Caco-2 (cell line): ENCODE data around the gene PLEKHA5. TPM values are rescaled to one million over a fixed set of nuclear protein-coding genes. Genes with fewer than 3 reads are reported as not detected.

ENCODE experiments used
- BruUV-seq: library from RNA; stranded (reverse); fragments of 400-500 nt; replicated peaks from 2 replicates; lab custom pipeline; 2021; lab: Mats Ljungman, UMichigan
- CTCF ChIA-PET: fragments of 300-600 bp; sonication (Branson Sonifier 250); formaldehyde crosslinking; loops from one replicate; lab custom pipeline; 2022; ENCODE audit warnings: antibody characterized with exemption; lab: Charles Lee
- POLR2A ChIA-PET: fragments of 300-600 bp; sonication (Branson Sonifier 250); formaldehyde crosslinking; loops from one replicate; lab custom pipeline; 2022; ENCODE audit warnings: antibody characterized with exemption; lab: Charles Lee
- DNase-seq, 2 experiments: peaks; one replicate each; pipeline versions ENCODE4 v3.0.0 to v3.0.0-alpha.2; 2020 to 2022
- H3K27me3 ChIP-seq: replicated peaks from 2 replicates; pipeline ENCODE4 v1.6.0; 2011; ENCODE audit warnings: low read length; ENCODE audit not compliant: control insufficient read depth, insufficient read depth
- H3K36me3 ChIP-seq: 2 replicates; pipeline ENCODE4 v1.5.1; 2011; ENCODE audit warnings: low read length; ENCODE audit not compliant: control insufficient read depth, insufficient read depth
- H3K4me1 ChIP-seq: fragments of 250-450 bp; sonication (Bioruptor Pico); 2 replicates; pipeline ENCODE4 v1.5.1; 2020; ENCODE audit warnings: mild to moderate bottlenecking
- H3K4me3 ChIP-seq: 2 replicates; pipeline ENCODE4 v1.5.1; 2011; ENCODE audit warnings: low read depth, mild to moderate bottlenecking, control low read depth, low read length
- H3K9me3 ChIP-seq: fragments of 250-450 bp; sonication (Bioruptor Pico); 2 replicates; pipeline ENCODE4 v1.5.1; 2020; ENCODE audit warnings: mild to moderate bottlenecking, moderate library complexity
- H3K27ac Mint-ChIP-seq: one replicate; pipeline ENCODE4 v1.8.0; 2022; ENCODE audit warnings: mixed read lengths; ENCODE audit not compliant: unreplicated experiment
- H3K27me3 Mint-ChIP-seq: one replicate; pipeline ENCODE4 v1.8.0; 2022; ENCODE audit warnings: mixed read lengths; ENCODE audit not compliant: insufficient read depth, unreplicated experiment
- H3K36me3 Mint-ChIP-seq: one replicate; pipeline ENCODE4 v1.8.0; 2022; ENCODE audit warnings: mild to moderate bottlenecking, mixed read lengths; ENCODE audit not compliant: insufficient read depth, unreplicated experiment
- H3K4me1 Mint-ChIP-seq: one replicate; pipeline ENCODE4 v1.8.0; 2022; ENCODE audit warnings: low read depth, mixed read lengths; ENCODE audit not compliant: unreplicated experiment
- H3K4me3 Mint-ChIP-seq: one replicate; pipeline ENCODE4 v1.8.0; 2022; ENCODE audit warnings: mild to moderate bottlenecking, moderate library complexity, mixed read lengths; ENCODE audit not compliant: unreplicated experiment
- H3K9me3 Mint-ChIP-seq: one replicate; pipeline ENCODE4 v1.8.0; 2022; ENCODE audit warnings: mixed read lengths; ENCODE audit not compliant: unreplicated experiment
- CTCF ChIP-seq, 2 experiments: fragments of 200-600 bp in 1 of 2; IDR thresholded peaks; 1 replicate in 1 of 2; 2 replicates in 1 of 2; pipeline versions ENCODE4 v1.5.1 to v1.8.0; 2011 to 2022; ENCODE audit warnings: antibody characterized with exemption in 1 of 2, control low read depth in 1 of 2, inconsistent platforms in 1 of 2, low read depth in 1 of 2, low read length in 1 of 2, mild to moderate bottlenecking in 1 of 2, moderate library complexity in 1 of 2; ENCODE audit not compliant: insufficient read depth in 1 of 2, severe bottlenecking in 1 of 2, unreplicated experiment in 1 of 2
- intact Hi-C: fragments of 100-400 bp; cut with micrococcal nuclease; formaldehyde crosslinking; loops from one replicate; pipeline ENCODE4 v1.10.0; 2022; ENCODE audit not compliant: unreplicated experiment
- total RNA-seq: library from RNA; stranded (reverse); gene quantifications from 2 replicates; pipeline ENCODE4 v1.2.3, GENCODE V29; 2022

PLEKHA5 gene
- total RNA-seq, 1 experiment from 2014 or later = 69.1 TPM

- H3K4me3 ChIP-seq = no peak overlapping the region
- no peaks in the 10 kb centered on the region for H3K27me3 ChIP-seq
- no peaks in the 10 kb centered on the region for H3K36me3 ChIP-seq
- Mint-ChIP-seq H3K4me3 (no peak overlapping the region), H3K27me3 (no peaks in the 10 kb centered on the region), H3K36me3 (no peaks in the 10 kb centered on the region), H3K4me1 (peaks cover 7% of the 10 kb centered on the region), H3K9me3 (no peaks in the 10 kb centered on the region), H3K27ac (no peak overlapping the region)
- ChIA-PET CTCF (no interaction called here), POLR2A (no interaction called here)
- H3K4me1 ChIP-seq = no peaks in the 10 kb centered on the region
- intact Hi-C loops = no loop called here
- no peak for DNase-seq
- no peaks in the 10 kb centered on the region for H3K9me3 ChIP-seq
- no TSS peak for BruUV-seq
- no peak for TF ChIP-seq CTCF (IDR thresholded peaks at IDR 0.05; ENCODE audit: insufficient read depth in 1 of 2, low read depth in 1 of 2, low read length in 1 of 2, severe bottlenecking in 1 of 2, unreplicated experiment in 1 of 2)
These were observed 19.2 kb upstream of the PLEKHA5 start for GRCh38 chr12:19110221-19110940.

DNA sequence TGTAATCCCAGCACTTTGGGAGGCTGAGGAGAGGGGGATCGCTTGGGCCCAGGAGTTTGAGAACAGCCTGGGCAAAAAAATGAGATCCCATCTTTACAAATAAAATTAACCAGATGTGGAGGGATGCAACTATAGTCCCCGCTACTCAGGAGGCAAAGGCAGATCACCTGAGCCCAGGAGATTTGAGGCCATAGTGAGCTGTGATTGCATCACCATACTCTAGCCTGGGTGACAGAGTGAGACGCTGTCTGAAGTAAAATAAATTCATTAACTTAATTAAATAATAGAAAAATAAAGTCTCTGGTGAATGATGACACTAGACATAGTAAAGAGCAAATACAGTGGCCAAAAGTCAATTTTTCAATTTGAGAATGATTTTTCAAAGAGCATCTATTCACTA lies 16.1 kb upstream of the PLEKHA5 start:
- DNase-seq = no peak
- no peak overlapping the region for H3K4me3 ChIP-seq
- H3K4me1 ChIP-seq = no peaks in the 10 kb centered on the region
- Mint-ChIP-seq H3K4me1 (peaks cover 7% of the 10 kb centered on the region), H3K27ac (no peak overlapping the region), H3K36me3 (no peaks in the 10 kb centered on the region), H3K9me3 (no peaks in the 10 kb centered on the region), H3K4me3 (no peak overlapping the region), H3K27me3 (no peaks in the 10 kb centered on the region)
- H3K9me3 ChIP-seq = no peaks in the 10 kb centered on the region
- BruUV-seq = no TSS peak
- no peaks in the 10 kb centered on the region for H3K27me3 ChIP-seq
- ChIA-PET CTCF (no interaction called here), POLR2A (no interaction called here)
- H3K36me3 ChIP-seq = no peaks in the 10 kb centered on the region
- intact Hi-C loops = no loop called here
- TF ChIP-seq CTCF (IDR thresholded peaks at IDR 0.05; ENCODE audit: insufficient read depth in 1 of 2, low read depth in 1 of 2, low read length in 1 of 2, severe bottlenecking in 1 of 2, unreplicated experiment in 1 of 2) = no peak

DNA sequence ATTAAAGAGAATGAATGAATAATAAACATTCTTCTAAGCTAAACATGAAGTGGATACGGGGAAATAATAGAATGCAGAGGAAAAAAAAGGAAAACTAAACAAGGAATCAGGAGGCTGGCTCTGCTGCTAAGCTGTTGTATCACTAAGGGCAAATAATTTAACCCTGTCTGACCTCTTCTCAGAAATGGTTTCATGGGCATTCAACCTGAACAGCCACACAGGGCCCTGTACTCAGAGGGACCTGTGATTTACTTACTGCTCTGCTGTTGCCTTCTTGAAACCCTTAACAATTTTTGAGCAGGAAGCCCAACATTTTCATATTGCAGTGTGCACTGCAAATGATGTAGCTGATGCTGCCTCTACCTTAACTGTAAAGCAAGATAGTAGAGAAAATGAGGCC lies 14.2 kb upstream of the PLEKHA5 start:
- peaks cover 4% of the 10 kb centered on the region for H3K4me1 Mint-ChIP-seq
- no peak for TF ChIP-seq CTCF (IDR thresholded peaks at IDR 0.05; ENCODE audit: insufficient read depth in 1 of 2, low read depth in 1 of 2, low read length in 1 of 2, severe bottlenecking in 1 of 2, unreplicated experiment in 1 of 2)
- H3K4me1 ChIP-seq = no peaks in the 10 kb centered on the region
- POLR2A ChIA-PET = no interaction called here
- no peak overlapping the region for H3K4me3 Mint-ChIP-seq
- H3K27ac Mint-ChIP-seq = no peak overlapping the region
- H3K4me3 ChIP-seq = no peak overlapping the region
- H3K36me3 ChIP-seq = no peaks in the 10 kb centered on the region
- no peaks in the 10 kb centered on the region for H3K27me3 Mint-ChIP-seq
- no peaks in the 10 kb centered on the region for H3K9me3 Mint-ChIP-seq
- no peak for DNase-seq
- no peaks in the 10 kb centered on the region for H3K36me3 Mint-ChIP-seq
- intact Hi-C loops = no loop called here
- no peaks in the 10 kb centered on the region for H3K27me3 ChIP-seq
- BruUV-seq = no TSS peak
- H3K9me3 ChIP-seq = no peaks in the 10 kb centered on the region
- CTCF ChIA-PET = no interaction called here
